ENCODE measurements around the gene OGDH. TPM values are rescaled to one million over a fixed set of nuclear protein-coding genes. Genes with fewer than 3 reads are reported as not detected.

Gene OGDH
- total RNA-seq, 1 donor from 2014 or later = 102 TPM

- DNase-seq = no peak
- H3K27ac Mint-ChIP-seq (ENCODE audit: unreplicated experiment) = no peak overlapping the region
- H3K9me3 Mint-ChIP-seq (ENCODE audit: unreplicated experiment) = peaks cover 3% of the 10 kb centered on the region
- peaks cover 6% of the 10 kb centered on the region for H3K36me3 Mint-ChIP-seq (ENCODE audit: unreplicated experiment)
- H3K4me1 Mint-ChIP-seq (ENCODE audit: low read depth, unreplicated experiment) = peaks cover 21% of the 10 kb centered on the region
- H3K4me3 Mint-ChIP-seq (ENCODE audit: unreplicated experiment) = no peak overlapping the region
- TF ChIP-seq CTCF (IDR thresholded peaks at IDR 0.05; ENCODE audit: partially characterized antibody, unreplicated experiment) = no peak
- peaks cover 4% of the 10 kb centered on the region for H3K27me3 Mint-ChIP-seq (ENCODE audit: unreplicated experiment)
These were observed 148.6 kb downstream of the OGDH start for GRCh38 chr7:44754802-44755697.

GRCh38 chr7:44755698-44756627 lies 149.5 kb downstream of the OGDH start:
- H3K27me3 Mint-ChIP-seq (ENCODE audit: unreplicated experiment) = peaks cover 4% of the 10 kb centered on the region
- TF ChIP-seq CTCF (IDR thresholded peaks at IDR 0.05; ENCODE audit: partially characterized antibody, unreplicated experiment) = no peak
- peaks cover 5% of the 10 kb centered on the region for H3K9me3 Mint-ChIP-seq (ENCODE audit: unreplicated experiment)
- no peak overlapping the region for H3K4me3 Mint-ChIP-seq (ENCODE audit: unreplicated experiment)
- peaks cover 12% of the 10 kb centered on the region for H3K4me1 Mint-ChIP-seq (ENCODE audit: low read depth, unreplicated experiment)
- no peak for DNase-seq
- H3K36me3 Mint-ChIP-seq (ENCODE audit: unreplicated experiment) = peaks cover 6% of the 10 kb centered on the region
- no peak overlapping the region for H3K27ac Mint-ChIP-seq (ENCODE audit: unreplicated experiment)

- Mint-ChIP-seq H3K4me3 (ENCODE audit: unreplicated experiment) (no peak overlapping the region), H3K36me3 (ENCODE audit: unreplicated experiment) (peaks cover 6% of the 10 kb centered on the region)
- no peak for TF ChIP-seq CTCF (IDR thresholded peaks at IDR 0.05; ENCODE audit: partially characterized antibody, unreplicated experiment)
These were observed 150.5 kb downstream of the OGDH start for GRCh38 chr7:44756904-44757303.

GRCh38 chr7:44757311-44757710 lies 150.9 kb downstream of the OGDH start:
- peaks cover 8% of the 10 kb centered on the region for H3K27me3 Mint-ChIP-seq (ENCODE audit: unreplicated experiment)
- DNase-seq = no peak
- H3K36me3 Mint-ChIP-seq (ENCODE audit: unreplicated experiment) = peaks cover 5% of the 10 kb centered on the region
- TF ChIP-seq CTCF (IDR thresholded peaks at IDR 0.05; ENCODE audit: partially characterized antibody, unreplicated experiment) = no peak
- H3K4me1 Mint-ChIP-seq (ENCODE audit: low read depth, unreplicated experiment) = peaks cover 16% of the 10 kb centered on the region
- H3K27ac Mint-ChIP-seq (ENCODE audit: unreplicated experiment) = no peak overlapping the region
- peaks cover 7% of the 10 kb centered on the region for H3K9me3 Mint-ChIP-seq (ENCODE audit: unreplicated experiment)
- no peak overlapping the region for H3K4me3 Mint-ChIP-seq (ENCODE audit: unreplicated experiment)

More at GRCh38 chr7:44756904-44757303, 150.5 kb downstream of the OGDH start:
- Mint-ChIP-seq H3K4me1 (ENCODE audit: low read depth, unreplicated experiment) (peaks cover 13% of the 10 kb centered on the region), H3K27ac (ENCODE audit: unreplicated experiment) (no peak overlapping the region), H3K27me3 (ENCODE audit: unreplicated experiment) (peaks cover 4% of the 10 kb centered on the region), H3K9me3 (ENCODE audit: unreplicated experiment) (peaks cover 5% of the 10 kb centered on the region)
- no peak for DNase-seq

Data from glutamatergic neuron (in vitro differentiated cells).